WTC11 (cell line): ENCODE measurements around the gene TP53BP2. TPM values are rescaled to one million over a fixed set of nuclear protein-coding genes. Genes with fewer than 3 reads are reported as not detected.
A peak's percentile ranks its signal among the peaks of the same experiment; 100 is the strongest.

Source experiments
- ATAC-seq: fragments of 200-7000 bp; cut with Tn5 transposase; 2 replicates; pipeline ENCODE4 v1.10.0; 2021; ENCODE audit warnings: mild to moderate bottlenecking, moderate library complexity
- CTCF ChIA-PET: fragments of 300-600 bp; sonication (Branson Sonifier 250); formaldehyde crosslinking; loops from one replicate; lab custom pipeline; 2021; ENCODE audit warnings: antibody characterized with exemption; lab: Charles Lee
- POLR2A ChIA-PET: fragments of 350-600 bp; sonication (Branson Sonifier 250); formaldehyde crosslinking; loops from one replicate; lab custom pipeline; 2021; ENCODE audit warnings: antibody characterized with exemption; lab: Charles Lee
- DNase-seq: peaks from one replicate; pipeline ENCODE4 v3.0.0; 2021; ENCODE audit warnings: low spot score
- H3K27ac Mint-ChIP-seq: 2 replicates; pipeline ENCODE4 v1.8.0; 2021; ENCODE audit warnings: mixed read lengths
- H3K27me3 Mint-ChIP-seq: 2 replicates; pipeline ENCODE4 v1.8.0; 2021; ENCODE audit warnings: low read depth, mild to moderate bottlenecking, moderate library complexity, mixed read lengths
- H3K36me3 Mint-ChIP-seq: 2 replicates; pipeline ENCODE4 v1.8.0; 2021; ENCODE audit warnings: mixed read lengths
- H3K4me1 Mint-ChIP-seq: 2 replicates; pipeline ENCODE4 v1.8.0; 2022; ENCODE audit warnings: mixed read lengths
- H3K4me3 Mint-ChIP-seq: 2 replicates; pipeline ENCODE4 v1.8.0; 2021; ENCODE audit warnings: mild to moderate bottlenecking, moderate library complexity, mixed read lengths
- H3K9me3 Mint-ChIP-seq: 2 replicates; pipeline ENCODE4 v1.8.0; 2021; ENCODE audit warnings: mixed read lengths
- ATF1 ChIP-seq: sonication (generic); formaldehyde crosslinking; IDR thresholded peaks from 2 replicates; pipeline ENCODE4 v1.8.1; 2023; ENCODE audit warnings: mild to moderate bottlenecking, moderate library complexity, missing genetic modification reagents
- ATF2 ChIP-seq: sonication (generic); formaldehyde crosslinking; IDR thresholded peaks from 2 replicates; pipeline ENCODE4 v1.8.1; 2022; ENCODE audit warnings: low read depth, missing genetic modification reagents, borderline replicate concordance
- CBFB ChIP-seq: sonication (generic); formaldehyde crosslinking; IDR thresholded peaks from 2 replicates; pipeline ENCODE4 v1.8.1; 2022; ENCODE audit warnings: mild to moderate bottlenecking, low read depth, missing genetic modification reagents
- ETV6 ChIP-seq: sonication (generic); formaldehyde crosslinking; IDR thresholded peaks from 2 replicates; pipeline ENCODE4 v1.8.1; 2022; ENCODE audit warnings: mild to moderate bottlenecking, missing genetic modification reagents
- FOXJ3 ChIP-seq: sonication (generic); formaldehyde crosslinking; IDR thresholded peaks from 2 replicates; pipeline ENCODE4 v1.9.0; 2021; ENCODE audit warnings: missing genetic modification reagents, mild to moderate bottlenecking, borderline replicate concordance
- FOXK1 ChIP-seq: sonication (generic); formaldehyde crosslinking; IDR thresholded peaks from 2 replicates; pipeline ENCODE4 v1.8.0; 2022; ENCODE audit warnings: mild to moderate bottlenecking, moderate library complexity, missing genetic modification reagents
- GTF2I ChIP-seq: fragments of 250-450 bp; sonication (Bioruptor Pico); conservative IDR thresholded peaks from 2 replicates; pipeline ENCODE4 v1.4.0; 2021; ENCODE audit warnings: mild to moderate bottlenecking
- HMGA2 ChIP-seq: fragments of 250-450 bp; sonication (Bioruptor Pico); IDR thresholded peaks from 2 replicates; pipeline ENCODE4 v1.4.0; 2021; ENCODE audit warnings: mild to moderate bottlenecking, moderate library complexity
- MYBL2 ChIP-seq: sonication (generic); formaldehyde crosslinking; IDR thresholded peaks from 2 replicates; pipeline ENCODE4 v1.8.1; 2023; ENCODE audit warnings: mild to moderate bottlenecking, moderate library complexity, missing genetic modification reagents
- PRDM15 ChIP-seq: sonication (generic); formaldehyde crosslinking; IDR thresholded peaks from 2 replicates; pipeline ENCODE4 v1.8.0; 2022; ENCODE audit warnings: missing genetic modification reagents
- RORB ChIP-seq: fragments of 250-450 bp; sonication (Bioruptor Pico); IDR thresholded peaks from 2 replicates; pipeline ENCODE4 v1.9.0; 2021; ENCODE audit warnings: mild to moderate bottlenecking
- SP1 ChIP-seq: sonication (generic); formaldehyde crosslinking; conservative IDR thresholded peaks from 2 replicates; pipeline ENCODE4 v1.8.1; 2022; ENCODE audit warnings: missing genetic modification reagents
- TCF7 ChIP-seq: sonication (generic); formaldehyde crosslinking; IDR thresholded peaks from 2 replicates; pipeline ENCODE4 v1.8.0; 2022; ENCODE audit warnings: mild to moderate bottlenecking, low read depth, missing genetic modification reagents, moderate library complexity
- ZBTB43 ChIP-seq: sonication (generic); formaldehyde crosslinking; IDR thresholded peaks from 2 replicates; pipeline ENCODE4 v1.8.1; 2023; ENCODE audit warnings: mild to moderate bottlenecking, missing genetic modification reagents
- ZNF138 ChIP-seq: sonication (generic); formaldehyde crosslinking; conservative IDR thresholded peaks from 2 replicates; pipeline ENCODE4 v1.8.1; 2022; ENCODE audit warnings: mild to moderate bottlenecking, moderate library complexity, missing genetic modification reagents
- ZNF396 ChIP-seq: fragments of 250-450 bp; sonication (Bioruptor Pico); IDR thresholded peaks from 2 replicates; pipeline ENCODE4 v1.8.0; 2021; ENCODE audit warnings: mild to moderate bottlenecking, moderate library complexity, borderline replicate concordance
- ZNF416 ChIP-seq: fragments of 250-450 bp; sonication (Bioruptor Pico); IDR thresholded peaks from 2 replicates; pipeline ENCODE4 v1.9.0; 2021; ENCODE audit warnings: mild to moderate bottlenecking, inconsistent platforms
- ZNF512 ChIP-seq: sonication (generic); formaldehyde crosslinking; IDR thresholded peaks from 2 replicates; pipeline ENCODE4 v1.8.1; 2022; ENCODE audit warnings: missing genetic modification reagents, borderline replicate concordance
- ZNF532 ChIP-seq: fragments of 250-450 bp; sonication (Bioruptor Pico); IDR thresholded peaks from 2 replicates; pipeline ENCODE4 v1.9.0; 2021; ENCODE audit warnings: mild to moderate bottlenecking, borderline replicate concordance
- ZNF671 ChIP-seq: fragments of 250-450 bp; sonication (Bioruptor Pico); IDR thresholded peaks from 2 replicates; pipeline ENCODE4 v1.8.0; 2021; ENCODE audit warnings: mild to moderate bottlenecking
- total RNA-seq: library from RNA; stranded (reverse); gene quantifications from 3 replicates; pipeline ENCODE4 v1.2.3, GENCODE V29; 2021
- TF ChIP-seq, protein P1 (sequence below): sonication (generic); formaldehyde crosslinking; IDR thresholded peaks from 2 replicates; pipeline ENCODE4 v1.8.0; 2022; ENCODE audit warnings: mild to moderate bottlenecking, missing genetic modification reagents

The TP53BP2 gene
- total RNA-seq, 1 experiment from 2014 or later: 42.7 TPM

GRCh38 chr1:223832637-223832943, 13.2 kb downstream of the TP53BP2 start:
- TF ChIP-seq ZNF138 (CRISPR knock-in tag): no peak
- no peak for TF ChIP-seq ZBTB43 (CRISPR knock-in tag)
- TF ChIP-seq ZNF671 (CRISPR knock-in tag): no peak
- TF ChIP-seq FOXJ3 (CRISPR knock-in tag): no peak
- TF ChIP-seq, protein P1, sequence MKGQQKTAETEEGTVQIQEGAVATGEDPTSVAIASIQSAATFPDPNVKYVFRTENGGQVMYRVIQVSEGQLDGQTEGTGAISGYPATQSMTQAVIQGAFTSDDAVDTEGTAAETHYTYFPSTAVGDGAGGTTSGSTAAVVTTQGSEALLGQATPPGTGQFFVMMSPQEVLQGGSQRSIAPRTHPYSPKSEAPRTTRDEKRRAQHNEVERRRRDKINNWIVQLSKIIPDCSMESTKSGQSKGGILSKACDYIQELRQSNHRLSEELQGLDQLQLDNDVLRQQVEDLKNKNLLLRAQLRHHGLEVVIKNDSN (CRISPR knock-in tag): no peak
- no peak for TF ChIP-seq GTF2I (CRISPR knock-in tag)
- TF ChIP-seq ATF1 (CRISPR knock-in tag): no peak
- TF ChIP-seq FOXK1 (CRISPR knock-in tag): no peak
- TF ChIP-seq ZNF512 (CRISPR knock-in tag): no peak
- no peak for TF ChIP-seq HMGA2 (CRISPR knock-in tag)
- no peak for TF ChIP-seq ZNF416 (CRISPR knock-in tag)
- no peak for TF ChIP-seq CBFB (CRISPR knock-in tag)
- no peak for TF ChIP-seq SP1
- no peak for TF ChIP-seq PRDM15 (CRISPR knock-in tag)
- no peak for TF ChIP-seq ATF2
- TF ChIP-seq MYBL2 (CRISPR knock-in tag): no peak
- no peaks in the 10 kb centered on the region for H3K27me3 Mint-ChIP-seq
- ATAC-seq (peak; percentile 69), DNase-seq (no peak)
- H3K4me3 Mint-ChIP-seq: no peak overlapping the region
- POLR2A ChIA-PET: no interaction called here
- H3K36me3 Mint-ChIP-seq: peaks cover 3% of the 10 kb centered on the region; the same call in 1 of the 2 replicates
- CTCF ChIA-PET: interaction anchor here (1.1 kb wide), 1 partner anchor 14 kb away, joined by 3 read pairs; no protein-coding TSS in a partner anchor
- peak overlapping the region; percentile 14 for H3K27ac Mint-ChIP-seq
- peaks cover 6% of the 10 kb centered on the region for H3K4me1 Mint-ChIP-seq
- H3K9me3 Mint-ChIP-seq: peaks cover 4% of the 10 kb centered on the region; the same call in 1 of the 2 replicates

DNA sequence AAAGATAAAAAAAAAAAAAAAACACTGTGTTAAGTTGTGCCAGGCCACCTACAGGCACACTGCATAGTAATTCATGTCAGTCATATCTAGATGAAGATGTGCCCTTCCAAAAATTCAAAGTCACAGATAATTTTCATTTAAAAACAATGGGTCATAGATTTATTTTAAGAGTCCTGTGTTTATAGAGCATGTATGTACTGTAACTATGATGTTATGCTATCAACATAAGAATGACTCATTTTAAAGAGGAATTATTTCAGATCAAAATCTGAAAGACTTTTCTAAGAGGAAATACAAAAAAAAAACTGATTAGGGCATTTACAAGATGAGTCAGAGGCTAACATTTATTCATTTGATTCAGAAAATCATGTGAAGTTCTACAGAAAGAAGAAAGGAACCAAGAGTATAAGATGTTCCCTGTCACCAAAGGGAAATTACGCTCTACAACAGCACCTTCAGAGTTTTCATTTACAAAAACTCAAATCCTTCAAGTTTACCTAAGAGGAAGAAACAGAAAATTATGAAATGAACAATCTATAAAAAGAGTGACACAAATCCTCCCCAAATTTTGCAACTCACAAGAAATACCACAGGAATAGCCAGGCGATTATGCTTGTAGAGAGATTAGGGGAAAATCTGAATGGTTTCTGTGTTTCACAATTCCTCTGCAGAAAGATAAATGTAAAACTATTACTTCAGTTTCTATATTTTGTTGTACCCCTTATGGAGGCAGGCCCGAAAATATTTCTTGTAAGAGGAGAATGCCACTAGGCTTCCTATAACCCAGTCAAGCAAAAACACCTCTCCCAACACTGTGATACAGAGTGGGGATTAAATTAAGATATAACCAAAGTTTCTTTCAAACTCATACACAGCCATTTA, 13.8 kb downstream of the TP53BP2 start:
- ATAC-seq (no peak), DNase-seq (no peak)
- Mint-ChIP-seq H3K9me3 (peaks cover 4% of the 10 kb centered on the region; the same call in 1 of the 2 replicates), H3K27me3 (no peaks in the 10 kb centered on the region), H3K27ac (no peak overlapping the region; the same call in 1 of the 2 replicates), H3K4me3 (no peak overlapping the region), H3K4me1 (peaks cover 11% of the 10 kb centered on the region), H3K36me3 (peaks cover 3% of the 10 kb centered on the region; the same call in 1 of the 2 replicates)
- ChIA-PET POLR2A (no interaction called here), CTCF (no interaction called here)
- no peak for TF ChIP-seq ETV6 (CRISPR knock-in tag)
- TF ChIP-seq ZNF532 (CRISPR knock-in tag): no peak
- TF ChIP-seq TCF7 (CRISPR knock-in tag): no peak
- no peak for TF ChIP-seq FOXK1 (CRISPR knock-in tag)
- no peak for TF ChIP-seq ZNF396
- TF ChIP-seq RORB (CRISPR knock-in tag): no peak
